ENCODE results near the gene ATP6V1A.

- TF ChIP-seq MAX (IDR thresholded peaks at IDR 0.05; ENCODE audit: low read depth, low read length) (no peak), CTCF (IDR thresholded peaks at IDR 0.05; ENCODE audit: low read depth, low read length) (no peak), POLR2A (IDR thresholded peaks at IDR 0.05; ENCODE audit: extremely low read depth, insufficient read length) (no peak), MYC (IDR thresholded peaks at IDR 0.05; ENCODE audit: low read depth, low read length) (no peak)
Measured at GRCh38 chr3:113775516-113775915, 28.7 kb downstream of the ATP6V1A start.

Data from NB4 (cell line).